SK-N-SH treated with all-trans-retinoic acid at 6 μM for 48 hours (cell line): ENCODE results near the gene APEH.

ENCODE experiments used
- CSDC2 ChIP-seq: fragments of 250-450 bp; sonication (Bioruptor Pico); IDR thresholded peaks from 2 replicates; pipeline ENCODE4 v1.5.0; 2020; ENCODE audit warnings: mild to moderate bottlenecking, moderate library complexity
- RARB ChIP-seq: fragments of 250-450 bp; sonication (Bioruptor Pico); IDR thresholded peaks from 2 replicates; pipeline ENCODE4 v1.8.0; 2021; ENCODE audit warnings: mild to moderate bottlenecking, moderate library complexity
- TCF4 ChIP-seq: fragments of 250-450 bp; sonication (Bioruptor Pico); IDR thresholded peaks from 2 replicates; pipeline ENCODE4 v1.8.0; 2021; ENCODE audit warnings: mild to moderate bottlenecking, moderate library complexity, borderline replicate concordance
- ZNF70 ChIP-seq: fragments of 450-650 bp; formaldehyde crosslinking; IDR thresholded peaks from 2 replicates; pipeline ENCODE4 v1.5.0; 2020; ENCODE audit warnings: mild to moderate bottlenecking, moderate library complexity
- TF ChIP-seq, protein P1 (sequence below): fragments of 250-450 bp; sonication (Bioruptor Pico); IDR thresholded peaks from 2 replicates; pipeline ENCODE4 v1.8.0; 2020; ENCODE audit warnings: mild to moderate bottlenecking, moderate library complexity, borderline replicate concordance
- TF ChIP-seq, protein P2 (sequence below): fragments of 250-450 bp; sonication (Bioruptor Pico); IDR thresholded peaks from 2 replicates; pipeline ENCODE4 v1.5.0; 2020; ENCODE audit warnings: mild to moderate bottlenecking, moderate library complexity
- TF ChIP-seq, protein P3 (sequence below): fragments of 250-450 bp; sonication (Bioruptor Pico); IDR thresholded peaks from 2 replicates; pipeline ENCODE4 v1.5.1; 2020; ENCODE audit warnings: low read depth, mild to moderate bottlenecking, moderate library complexity

DNA sequence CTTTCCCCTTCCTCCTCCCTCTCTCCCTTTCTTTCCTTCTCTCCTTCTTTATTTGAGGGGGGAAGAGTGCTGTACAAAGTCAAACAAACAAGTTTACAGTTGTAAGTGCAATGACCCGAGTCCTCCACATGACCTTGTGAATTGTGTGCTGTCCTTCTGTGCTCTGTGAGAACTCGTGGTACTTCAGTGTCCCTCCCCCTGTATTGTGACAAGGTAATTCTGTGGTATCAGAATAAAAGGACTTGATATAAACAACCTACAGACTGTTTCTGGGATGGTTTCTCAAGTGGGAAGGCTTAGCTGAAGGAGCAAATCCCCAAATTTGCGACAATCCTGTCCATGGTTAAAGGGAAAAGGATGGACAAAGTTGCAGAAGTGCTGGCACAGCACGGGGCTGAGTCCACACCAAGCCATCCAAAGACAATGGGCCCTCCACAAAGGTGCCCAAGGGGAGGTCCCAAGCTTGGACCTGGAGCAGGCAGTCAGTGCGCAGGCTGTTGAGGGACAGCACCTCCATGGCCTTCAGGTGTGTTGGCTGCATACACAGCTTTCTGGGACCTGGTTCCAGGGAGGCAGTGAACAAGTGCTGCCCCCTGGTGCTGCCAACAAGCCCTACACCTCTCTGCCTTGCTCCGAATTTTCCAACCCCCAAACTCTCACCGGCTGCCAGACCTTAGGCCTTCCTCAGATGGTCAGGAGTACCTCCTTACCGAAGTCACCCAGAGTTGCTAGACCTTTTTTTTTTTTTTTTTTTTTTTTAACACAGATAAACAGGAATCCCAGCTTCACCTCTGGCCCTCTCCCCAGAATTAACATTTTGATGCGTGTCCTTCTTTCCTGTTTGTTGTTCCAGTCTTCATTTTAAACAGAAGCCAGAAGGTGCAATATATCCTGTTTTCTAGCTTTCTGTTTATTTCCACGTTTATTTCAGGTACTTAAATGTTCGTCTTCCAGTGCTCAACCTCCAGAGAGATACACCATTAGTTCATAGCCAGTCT is 2.6 kb upstream of the APEH start:
- TF ChIP-seq, protein P1, sequence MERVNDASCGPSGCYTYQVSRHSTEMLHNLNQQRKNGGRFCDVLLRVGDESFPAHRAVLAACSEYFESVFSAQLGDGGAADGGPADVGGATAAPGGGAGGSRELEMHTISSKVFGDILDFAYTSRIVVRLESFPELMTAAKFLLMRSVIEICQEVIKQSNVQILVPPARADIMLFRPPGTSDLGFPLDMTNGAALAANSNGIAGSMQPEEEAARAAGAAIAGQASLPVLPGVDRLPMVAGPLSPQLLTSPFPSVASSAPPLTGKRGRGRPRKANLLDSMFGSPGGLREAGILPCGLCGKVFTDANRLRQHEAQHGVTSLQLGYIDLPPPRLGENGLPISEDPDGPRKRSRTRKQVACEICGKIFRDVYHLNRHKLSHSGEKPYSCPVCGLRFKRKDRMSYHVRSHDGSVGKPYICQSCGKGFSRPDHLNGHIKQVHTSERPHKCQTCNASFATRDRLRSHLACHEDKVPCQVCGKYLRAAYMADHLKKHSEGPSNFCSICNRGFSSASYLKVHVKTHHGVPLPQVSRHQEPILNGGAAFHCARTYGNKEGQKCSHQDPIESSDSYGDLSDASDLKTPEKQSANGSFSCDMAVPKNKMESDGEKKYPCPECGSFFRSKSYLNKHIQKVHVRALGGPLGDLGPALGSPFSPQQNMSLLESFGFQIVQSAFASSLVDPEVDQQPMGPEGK, result no peak
- TF ChIP-seq RARB (CRISPR knock-in tag) (no peak), ZNF70 (no peak), CSDC2 (CRISPR knock-in tag) (no peak), TCF4 (CRISPR knock-in tag) (no peak)
- TF ChIP-seq, protein P2, sequence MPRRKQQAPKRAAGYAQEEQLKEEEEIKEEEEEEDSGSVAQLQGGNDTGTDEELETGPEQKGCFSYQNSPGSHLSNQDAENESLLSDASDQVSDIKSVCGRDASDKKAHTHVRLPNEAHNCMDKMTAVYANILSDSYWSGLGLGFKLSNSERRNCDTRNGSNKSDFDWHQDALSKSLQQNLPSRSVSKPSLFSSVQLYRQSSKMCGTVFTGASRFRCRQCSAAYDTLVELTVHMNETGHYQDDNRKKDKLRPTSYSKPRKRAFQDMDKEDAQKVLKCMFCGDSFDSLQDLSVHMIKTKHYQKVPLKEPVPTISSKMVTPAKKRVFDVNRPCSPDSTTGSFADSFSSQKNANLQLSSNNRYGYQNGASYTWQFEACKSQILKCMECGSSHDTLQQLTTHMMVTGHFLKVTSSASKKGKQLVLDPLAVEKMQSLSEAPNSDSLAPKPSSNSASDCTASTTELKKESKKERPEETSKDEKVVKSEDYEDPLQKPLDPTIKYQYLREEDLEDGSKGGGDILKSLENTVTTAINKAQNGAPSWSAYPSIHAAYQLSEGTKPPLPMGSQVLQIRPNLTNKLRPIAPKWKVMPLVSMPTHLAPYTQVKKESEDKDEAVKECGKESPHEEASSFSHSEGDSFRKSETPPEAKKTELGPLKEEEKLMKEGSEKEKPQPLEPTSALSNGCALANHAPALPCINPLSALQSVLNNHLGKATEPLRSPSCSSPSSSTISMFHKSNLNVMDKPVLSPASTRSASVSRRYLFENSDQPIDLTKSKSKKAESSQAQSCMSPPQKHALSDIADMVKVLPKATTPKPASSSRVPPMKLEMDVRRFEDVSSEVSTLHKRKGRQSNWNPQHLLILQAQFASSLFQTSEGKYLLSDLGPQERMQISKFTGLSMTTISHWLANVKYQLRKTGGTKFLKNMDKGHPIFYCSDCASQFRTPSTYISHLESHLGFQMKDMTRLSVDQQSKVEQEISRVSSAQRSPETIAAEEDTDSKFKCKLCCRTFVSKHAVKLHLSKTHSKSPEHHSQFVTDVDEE, result no peak
- TF ChIP-seq, protein P3, sequence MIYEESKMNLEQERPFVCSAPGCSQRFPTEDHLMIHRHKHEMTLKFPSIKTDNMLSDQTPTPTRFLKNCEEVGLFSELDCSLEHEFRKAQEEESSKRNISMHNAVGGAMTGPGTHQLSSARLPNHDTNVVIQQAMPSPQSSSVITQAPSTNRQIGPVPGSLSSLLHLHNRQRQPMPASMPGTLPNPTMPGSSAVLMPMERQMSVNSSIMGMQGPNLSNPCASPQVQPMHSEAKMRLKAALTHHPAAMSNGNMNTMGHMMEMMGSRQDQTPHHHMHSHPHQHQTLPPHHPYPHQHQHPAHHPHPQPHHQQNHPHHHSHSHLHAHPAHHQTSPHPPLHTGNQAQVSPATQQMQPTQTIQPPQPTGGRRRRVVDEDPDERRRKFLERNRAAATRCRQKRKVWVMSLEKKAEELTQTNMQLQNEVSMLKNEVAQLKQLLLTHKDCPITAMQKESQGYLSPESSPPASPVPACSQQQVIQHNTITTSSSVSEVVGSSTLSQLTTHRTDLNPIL (CRISPR knock-in tag), result no peak
